HFFc6 (cell line): ENCODE results near the gene TXLNG. TPM values are rescaled to one million over a fixed set of nuclear protein-coding genes. Genes with fewer than 3 reads are reported as not detected.

Experiments used
- DNase-seq: peaks from one replicate; pipeline ENCODE4 v3.0.0-alpha.2; 2018
- H3K27ac Mint-ChIP-seq: 2 replicates; pipeline ENCODE4 v1.8.0; 2020; ENCODE audit warnings: mild to moderate bottlenecking, mixed read lengths
- H3K27me3 Mint-ChIP-seq: 2 replicates; pipeline ENCODE4 v1.8.0; 2021; ENCODE audit warnings: mild to moderate bottlenecking, moderate library complexity, mixed read lengths; ENCODE audit not compliant: insufficient read depth
- H3K36me3 Mint-ChIP-seq: 2 replicates; pipeline ENCODE4 v1.8.0; 2021; ENCODE audit warnings: low read depth, mixed read lengths
- H3K4me1 Mint-ChIP-seq: 2 replicates; pipeline ENCODE4 v1.8.0; 2020; ENCODE audit warnings: low read depth, mixed read lengths
- H3K4me3 Mint-ChIP-seq: 2 replicates; pipeline ENCODE4 v1.8.0; 2020; ENCODE audit warnings: mild to moderate bottlenecking, moderate library complexity, mixed read lengths
- H3K9me3 Mint-ChIP-seq: 2 replicates; pipeline ENCODE4 v1.8.0; 2020; ENCODE audit warnings: mild to moderate bottlenecking, mixed read lengths
- total RNA-seq, 6 experiments: library from RNA; stranded (reverse); fragmentation: NEBNext Ultra II Directional; extraction: Animal tissue kit (Norgen Biotek cat#: 25700); gene quantifications; 2 replicates in 1 of 6; 3 replicates in 5 of 6; pipeline ENCODE4 v1.2.3, GENCODE V29; 2021
- TF ChIP-seq, protein P1 (sequence below): fragments of 200-600 bp; sonication (generic); IDR thresholded peaks from 2 replicates; pipeline ENCODE4 v1.5.0; 2021; ENCODE audit warnings: antibody characterized with exemption, mild to moderate bottlenecking

The TXLNG gene
- total RNA-seq, 6 experiments from 2014 or later = 6.8 to 7.8 (median 7.1) TPM

DNA sequence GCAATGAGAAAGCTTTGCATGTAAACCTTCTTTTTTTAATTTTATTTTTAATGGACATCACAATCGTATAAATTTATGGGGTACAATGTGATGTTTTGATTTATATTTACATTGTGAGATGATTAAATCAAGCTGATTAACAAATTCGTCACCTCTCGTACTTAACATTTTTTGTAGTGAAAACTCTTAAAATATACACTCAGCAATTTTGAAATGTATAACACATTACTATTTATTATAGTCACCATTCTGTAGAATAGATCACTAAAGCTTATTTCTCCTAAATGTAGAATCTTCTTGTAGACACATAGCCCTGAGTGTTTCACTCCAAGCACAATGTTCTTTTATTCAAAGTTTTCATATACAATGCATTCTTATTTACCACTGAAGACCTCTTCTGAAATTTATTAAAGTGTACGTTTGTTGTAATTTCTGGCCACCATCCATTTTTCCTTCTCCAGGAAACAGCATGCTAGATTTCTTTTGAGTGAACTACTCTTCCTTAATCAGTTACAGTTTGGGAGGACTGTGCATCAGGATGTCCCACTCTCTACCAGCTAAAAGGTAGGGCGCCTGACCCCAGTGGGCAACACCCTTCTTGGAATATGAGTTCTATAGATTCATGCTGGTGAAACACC is 88.3 kb downstream of the TXLNG start:
- Mint-ChIP-seq H3K9me3 (no peaks in the 10 kb centered on the region), H3K27me3 (no peaks in the 10 kb centered on the region; the same call in 1 of the 2 replicates), H3K4me3 (no peak overlapping the region), H3K4me1 (peaks cover 8% of the 10 kb centered on the region; the same call in 1 of the 2 replicates), H3K36me3 (no peaks in the 10 kb centered on the region), H3K27ac (no peak overlapping the region)
- DNase-seq = no peak
- TF ChIP-seq, protein P1, sequence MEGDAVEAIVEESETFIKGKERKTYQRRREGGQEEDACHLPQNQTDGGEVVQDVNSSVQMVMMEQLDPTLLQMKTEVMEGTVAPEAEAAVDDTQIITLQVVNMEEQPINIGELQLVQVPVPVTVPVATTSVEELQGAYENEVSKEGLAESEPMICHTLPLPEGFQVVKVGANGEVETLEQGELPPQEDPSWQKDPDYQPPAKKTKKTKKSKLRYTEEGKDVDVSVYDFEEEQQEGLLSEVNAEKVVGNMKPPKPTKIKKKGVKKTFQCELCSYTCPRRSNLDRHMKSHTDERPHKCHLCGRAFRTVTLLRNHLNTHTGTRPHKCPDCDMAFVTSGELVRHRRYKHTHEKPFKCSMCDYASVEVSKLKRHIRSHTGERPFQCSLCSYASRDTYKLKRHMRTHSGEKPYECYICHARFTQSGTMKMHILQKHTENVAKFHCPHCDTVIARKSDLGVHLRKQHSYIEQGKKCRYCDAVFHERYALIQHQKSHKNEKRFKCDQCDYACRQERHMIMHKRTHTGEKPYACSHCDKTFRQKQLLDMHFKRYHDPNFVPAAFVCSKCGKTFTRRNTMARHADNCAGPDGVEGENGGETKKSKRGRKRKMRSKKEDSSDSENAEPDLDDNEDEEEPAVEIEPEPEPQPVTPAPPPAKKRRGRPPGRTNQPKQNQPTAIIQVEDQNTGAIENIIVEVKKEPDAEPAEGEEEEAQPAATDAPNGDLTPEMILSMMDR = no peak

- H3K27ac Mint-ChIP-seq = no peak overlapping the region
Measured at GRCh38 chrX:16876696-16877095, 90.4 kb downstream of the TXLNG start.

DNA sequence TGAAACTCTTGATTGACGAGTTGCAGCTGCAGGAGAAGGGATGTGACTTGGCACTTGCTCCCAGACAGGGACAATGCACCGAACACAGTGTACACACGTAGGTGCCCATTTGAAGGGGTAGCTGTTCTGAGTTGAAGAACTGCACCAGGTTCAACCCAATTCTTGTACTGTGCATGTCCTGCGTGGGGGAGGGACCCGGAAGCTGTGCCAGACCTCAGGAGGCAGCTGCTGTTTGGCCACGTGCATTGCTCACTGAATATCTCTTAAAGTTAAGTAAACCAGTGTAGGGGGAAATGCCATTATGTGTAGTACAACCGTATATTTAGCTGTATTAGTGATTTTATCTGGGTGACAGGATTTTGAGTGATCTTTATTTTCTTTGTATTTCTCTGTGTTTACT is 95.9 kb downstream of the TXLNG start:
- peaks cover 6% of the 10 kb centered on the region for H3K4me1 Mint-ChIP-seq
- H3K4me3 Mint-ChIP-seq = peak overlapping the region; percentile 82
- TF ChIP-seq, protein P1 = no peak
- no peaks in the 10 kb centered on the region for H3K36me3 Mint-ChIP-seq
- no peak for DNase-seq
- no peaks in the 10 kb centered on the region; the same call in 1 of the 2 replicates for H3K27me3 Mint-ChIP-seq
- no peak overlapping the region for H3K27ac Mint-ChIP-seq
- H3K9me3 Mint-ChIP-seq = no peaks in the 10 kb centered on the region

More at GRCh38 chrX:16876696-16877095, 90.4 kb downstream of the TXLNG start:
- Mint-ChIP-seq H3K9me3 (no peaks in the 10 kb centered on the region), H3K27me3 (no peaks in the 10 kb centered on the region; the same call in 1 of the 2 replicates), H3K4me3 (no peak overlapping the region), H3K4me1 (no peaks in the 10 kb centered on the region), H3K36me3 (no peaks in the 10 kb centered on the region)
- TF ChIP-seq, protein P1 = no peak
- DNase-seq = no peak

- no peaks in the 10 kb centered on the region; the same call in 1 of the 2 replicates for H3K27me3 Mint-ChIP-seq
- peak overlapping the region; percentile 82 for H3K4me3 Mint-ChIP-seq
- TF ChIP-seq, protein P1 = peak; percentile 78
- DNase-seq = peak; percentile 15
- no peaks in the 10 kb centered on the region for H3K9me3 Mint-ChIP-seq
- peak overlapping the region; percentile 51; the same call in 1 of the 2 replicates for H3K27ac Mint-ChIP-seq
- H3K36me3 Mint-ChIP-seq = no peaks in the 10 kb centered on the region
- peaks cover 6% of the 10 kb centered on the region for H3K4me1 Mint-ChIP-seq
Measured at GRCh38 chrX:16882702-16883486, 96.6 kb downstream of the TXLNG start.

DNA sequence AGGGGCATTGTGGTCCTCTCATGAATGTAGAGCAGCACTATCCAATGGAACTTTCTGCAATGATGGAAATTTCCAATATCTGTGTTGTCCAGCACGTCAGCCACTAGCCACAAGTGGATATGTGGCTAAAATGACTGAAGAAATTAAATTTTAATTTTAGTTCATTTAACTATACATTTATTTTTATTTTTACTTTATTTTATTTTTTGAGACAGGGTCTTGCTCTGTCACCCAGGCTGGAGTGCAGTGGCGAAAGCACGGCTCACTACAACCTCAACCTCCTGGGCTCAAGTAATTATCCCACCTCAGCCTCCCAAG is 97.2 kb downstream of the TXLNG start:
- Mint-ChIP-seq H3K36me3 (no peaks in the 10 kb centered on the region), H3K4me3 (no peak overlapping the region), H3K27me3 (no peaks in the 10 kb centered on the region; the same call in none of the 2 replicates), H3K27ac (no peak overlapping the region), H3K9me3 (no peaks in the 10 kb centered on the region), H3K4me1 (peaks cover 6% of the 10 kb centered on the region)
- TF ChIP-seq, protein P1 = peak; percentile 18
- DNase-seq = no peak
